Activated CD8-positive, alpha-beta memory T cell treated with anti-CD3 and anti-CD28 coated beads, Interleukin-2, amount 50 U/mL, for 48 hours (primary cell): Measurements from ENCODE around the gene HHAT.

Experiments used
- DNase-seq: peaks from one replicate; pipeline ENCODE4 v3.0.0-alpha.2; 2020

Gene HHAT

DNA sequence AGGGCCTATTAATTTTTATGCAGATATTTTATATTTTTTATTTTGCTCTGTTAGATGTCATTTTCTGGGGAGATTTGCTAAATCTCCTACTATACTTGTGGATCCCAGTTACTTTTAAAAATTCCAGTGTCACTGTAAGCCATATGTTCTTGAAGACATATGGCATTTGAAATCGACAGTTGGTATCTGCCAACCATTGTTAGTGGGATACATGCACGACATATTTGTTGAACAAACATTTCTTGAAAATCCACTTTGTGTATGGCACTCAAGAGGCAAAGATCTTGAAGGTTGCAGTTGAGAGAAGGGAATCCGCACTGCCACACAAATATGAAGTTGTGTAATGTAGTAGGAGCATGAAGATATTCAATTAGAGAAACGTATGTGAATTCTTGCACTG lies 287.7 kb downstream of the HHAT start:
- no peak for DNase-seq

DNA sequence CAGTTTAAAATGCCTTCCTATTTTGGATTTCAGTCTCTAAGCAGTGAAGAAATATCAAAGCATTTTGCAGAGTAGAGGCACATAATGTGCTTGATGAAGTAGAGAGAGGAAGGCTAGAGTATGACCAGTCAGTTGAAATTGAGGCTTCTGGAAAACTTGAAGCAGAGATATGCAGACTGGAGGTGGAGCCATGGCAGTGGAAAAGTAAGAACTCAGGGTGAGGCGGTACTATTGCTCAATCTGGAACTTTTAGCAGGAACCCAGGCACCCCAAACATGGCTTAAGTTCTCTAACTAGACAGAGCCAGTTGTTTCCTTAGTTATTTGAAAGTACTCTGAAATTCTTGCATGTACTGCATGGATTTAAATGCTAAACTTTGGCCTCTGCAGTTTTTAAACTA lies 288.6 kb downstream of the HHAT start:
- DNase-seq: no peak

DNA sequence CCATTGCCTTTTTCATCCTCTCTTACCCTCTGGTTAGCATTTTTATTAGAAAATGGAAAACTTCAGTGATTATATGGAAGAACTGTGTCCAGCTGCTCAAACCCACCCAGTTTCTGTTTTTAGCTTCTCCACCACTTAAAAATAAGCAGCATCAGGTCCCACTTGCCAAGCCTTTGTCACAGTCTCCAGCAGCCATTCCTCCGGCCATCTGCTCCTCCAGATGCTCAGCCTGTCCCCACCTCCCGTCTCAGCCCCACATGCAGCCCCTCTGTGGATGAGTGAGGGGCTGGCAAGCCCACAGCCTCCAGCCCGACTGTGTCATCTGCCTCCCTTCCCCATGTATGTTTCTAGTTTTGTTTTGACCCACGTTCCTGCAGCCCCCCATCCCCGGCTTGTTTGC lies 289.7 kb downstream of the HHAT start:
- DNase-seq: no peak

DNA sequence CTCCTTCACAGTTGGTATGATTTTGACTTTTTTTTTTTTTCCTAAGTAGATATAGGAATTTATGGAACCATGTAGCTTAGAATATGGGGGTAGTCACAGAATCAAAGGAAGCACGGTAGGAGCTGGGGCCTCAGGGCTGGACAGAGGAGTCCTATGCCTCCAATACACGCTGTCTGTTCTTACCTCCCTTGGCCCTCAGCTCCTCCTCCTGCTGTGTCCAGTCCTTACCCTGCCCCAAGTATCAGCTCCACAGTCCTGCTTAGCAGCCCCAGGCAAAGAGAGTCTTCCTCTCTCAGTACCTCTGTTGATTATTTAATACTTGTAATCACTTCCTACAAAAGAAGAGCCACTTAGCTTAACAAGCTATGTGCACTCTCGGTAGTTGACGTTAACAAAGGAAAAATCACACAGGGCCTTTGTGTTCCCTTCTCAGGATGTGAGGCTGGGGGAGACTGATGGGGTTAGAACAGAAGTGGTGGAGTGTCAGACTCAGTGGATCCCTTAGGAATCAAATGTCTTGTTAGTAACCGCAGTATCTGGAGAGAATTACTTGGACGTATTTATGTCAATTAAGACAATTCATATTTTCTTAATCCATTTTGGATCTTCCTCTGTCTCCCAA lies 292.3 kb downstream of the HHAT start:
- no peak for DNase-seq

DNA sequence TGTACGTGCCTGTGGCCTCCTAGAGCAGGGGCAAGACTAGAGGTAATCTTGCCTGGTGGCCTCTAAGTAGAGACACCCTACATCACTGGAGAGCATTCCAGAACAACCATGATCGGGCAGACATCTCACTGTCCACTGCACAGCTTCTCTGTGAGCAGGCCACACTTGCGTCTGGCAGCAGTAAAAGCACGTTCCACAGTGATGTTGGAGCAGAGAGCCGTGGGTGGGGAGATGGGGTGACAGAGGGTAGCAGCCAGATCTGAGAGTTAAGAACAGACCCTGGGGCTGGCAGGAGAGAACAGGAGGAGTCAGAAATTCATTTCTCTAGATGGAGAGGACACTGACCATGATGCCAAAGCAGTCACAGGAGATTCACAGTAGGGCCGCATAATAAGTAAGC lies 293.0 kb downstream of the HHAT start:
- DNase-seq: no peak

DNA sequence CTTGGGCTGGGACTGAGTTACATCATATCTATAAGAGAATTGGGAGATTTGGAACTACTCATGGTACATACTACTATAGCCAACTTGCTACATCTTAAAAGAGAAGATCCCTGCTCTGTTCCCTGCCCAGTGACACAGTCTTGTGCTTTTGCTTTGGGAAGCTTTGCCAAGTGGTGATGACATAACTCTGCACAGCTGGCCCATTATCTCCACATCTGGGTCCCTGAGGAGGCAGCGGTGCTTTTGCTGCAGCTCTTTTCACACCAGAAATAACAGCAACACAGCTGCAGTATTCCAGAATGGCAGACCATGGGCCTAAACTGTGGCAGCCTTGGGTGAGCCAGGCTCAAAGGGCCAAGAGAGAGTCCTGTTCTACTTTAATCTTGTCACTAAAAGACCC lies 296.0 kb downstream of the HHAT start:
- no peak for DNase-seq

DNA sequence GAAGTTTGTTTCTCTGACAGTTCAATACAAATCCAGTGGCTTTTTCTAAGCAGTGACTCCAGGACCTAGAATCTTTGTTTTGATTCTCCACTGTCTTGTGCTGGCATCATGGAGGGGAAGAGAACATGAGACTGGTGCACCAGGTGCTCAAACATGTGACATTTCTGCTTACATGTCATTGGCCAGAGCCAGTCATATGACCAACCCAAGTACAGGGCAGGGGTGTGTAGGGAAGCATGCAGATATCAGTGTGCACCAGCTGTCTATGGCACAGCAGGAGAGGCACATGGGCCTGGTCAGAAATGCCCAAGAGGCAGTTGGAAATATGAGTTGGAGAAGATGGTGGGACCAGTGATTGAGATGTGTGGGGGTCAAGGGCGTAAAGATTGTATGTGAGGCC lies 297.0 kb downstream of the HHAT start:
- no peak for DNase-seq

DNA sequence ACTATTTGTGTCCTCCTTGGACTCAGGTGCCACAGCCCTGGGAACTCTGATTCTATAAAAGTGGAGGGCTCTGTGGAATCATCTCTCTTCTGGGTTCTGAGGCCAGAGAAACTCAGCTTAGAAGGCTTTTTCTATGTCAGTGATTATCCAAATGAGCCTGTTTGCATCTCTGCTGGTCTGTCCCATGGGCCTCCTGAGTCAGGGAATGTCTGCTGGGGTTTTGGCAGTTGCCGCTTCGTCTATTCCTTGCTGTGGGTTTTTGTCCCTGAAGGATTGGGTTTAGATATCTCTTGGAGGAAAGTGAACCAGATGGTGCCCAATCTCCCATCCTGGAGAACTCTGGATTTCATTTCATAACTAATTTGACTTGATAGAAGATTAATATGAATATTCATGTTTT lies 297.6 kb downstream of the HHAT start:
- no peak for DNase-seq

DNA sequence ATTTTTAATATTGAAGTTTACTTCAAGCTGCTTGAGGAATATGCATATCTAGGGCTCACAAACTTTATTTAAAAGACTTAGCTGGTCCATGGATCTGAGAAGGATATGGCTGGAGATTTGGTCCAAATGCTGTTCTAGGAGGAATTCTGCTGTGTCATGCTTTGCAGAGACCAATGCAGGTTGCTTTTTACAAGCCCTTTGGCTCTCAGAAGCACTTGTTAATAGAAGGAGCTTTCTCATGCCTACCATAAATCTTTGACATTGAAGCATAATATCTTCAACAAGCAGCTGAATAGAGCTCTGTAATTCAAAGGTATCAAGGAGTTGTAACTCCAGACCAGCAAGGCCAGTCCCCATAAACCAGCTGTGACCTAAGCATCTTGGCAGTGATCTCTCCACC lies 299.1 kb downstream of the HHAT start:
- DNase-seq: no peak

DNA sequence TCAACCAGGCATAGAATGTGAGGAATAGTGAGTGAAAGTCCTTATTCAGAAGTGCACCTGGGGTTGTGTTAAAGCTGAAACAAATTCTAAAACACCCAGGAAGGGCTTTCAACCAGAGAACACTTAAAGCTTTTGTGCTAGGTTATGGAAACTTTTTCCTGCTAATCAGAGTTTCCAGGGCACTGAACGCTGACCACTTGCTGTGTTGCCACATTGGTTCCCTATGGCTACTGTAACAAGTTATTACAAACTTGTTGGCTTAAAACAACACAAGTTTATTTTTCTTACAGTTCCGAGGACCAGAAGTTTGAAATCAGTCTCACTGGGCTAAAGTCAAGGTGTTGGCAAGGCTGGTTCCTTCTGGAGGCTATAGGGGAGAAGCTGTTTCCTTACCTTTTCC lies 300.6 kb downstream of the HHAT start:
- no peak for DNase-seq

DNA sequence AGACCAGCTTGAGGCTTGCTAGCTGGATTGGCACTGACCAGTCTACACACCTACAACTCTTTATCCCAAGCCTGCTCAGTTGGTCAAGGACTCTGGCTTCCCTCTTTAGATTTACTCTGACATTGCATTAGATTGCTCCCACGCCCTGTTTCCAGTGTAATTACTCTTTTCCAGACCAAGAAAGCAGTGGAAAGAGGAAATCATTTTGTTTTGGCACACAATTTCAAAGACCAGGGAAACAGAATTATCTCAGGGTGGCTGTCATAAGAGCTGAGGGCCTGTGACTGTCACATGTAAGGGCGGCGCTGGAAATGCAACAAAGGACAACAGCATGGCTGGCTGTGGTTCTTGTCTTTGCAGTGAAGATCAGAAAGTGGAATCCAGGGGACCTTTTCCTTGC lies 302.7 kb downstream of the HHAT start:
- DNase-seq: no peak

DNA sequence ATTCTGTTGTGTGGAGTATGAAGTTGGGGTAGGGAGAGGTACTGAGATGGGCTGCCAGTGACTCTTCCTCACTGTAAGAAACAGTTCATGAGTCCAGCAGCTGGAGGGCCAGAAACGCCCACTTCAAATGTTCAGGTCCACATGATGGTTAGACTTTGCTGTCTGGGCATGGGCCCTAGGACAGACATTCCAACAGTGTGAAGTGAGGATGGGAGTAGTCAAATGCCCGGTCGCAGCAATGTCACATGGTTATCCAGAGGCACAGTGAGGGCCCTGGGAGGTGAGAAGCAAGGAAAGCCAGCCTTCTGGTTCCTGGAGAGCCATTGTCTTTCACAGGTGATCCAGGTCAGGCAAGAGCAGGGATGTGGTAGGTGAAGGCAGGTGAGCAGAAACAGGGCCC lies 304.4 kb downstream of the HHAT start:
- no peak for DNase-seq

DNA sequence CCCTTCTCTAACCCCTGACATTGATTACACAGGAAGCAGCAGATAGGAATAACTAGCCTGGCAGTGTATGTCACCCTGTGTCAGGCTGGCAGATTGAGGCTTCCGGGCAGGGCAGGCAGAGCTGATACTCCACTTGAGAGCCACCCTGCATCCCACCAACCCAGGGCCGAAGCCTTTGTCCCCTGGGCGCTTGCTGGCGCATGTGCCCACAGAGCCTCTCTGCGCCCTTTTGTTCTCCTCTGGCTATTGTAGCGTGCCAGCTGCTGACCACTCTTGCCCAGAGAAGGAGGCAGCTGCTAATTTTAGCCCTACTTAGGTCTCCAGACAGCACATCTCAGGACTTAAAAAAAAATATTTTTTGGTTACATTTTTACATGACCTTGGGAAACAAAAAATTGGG lies 304.9 kb downstream of the HHAT start:
- no peak for DNase-seq

DNA sequence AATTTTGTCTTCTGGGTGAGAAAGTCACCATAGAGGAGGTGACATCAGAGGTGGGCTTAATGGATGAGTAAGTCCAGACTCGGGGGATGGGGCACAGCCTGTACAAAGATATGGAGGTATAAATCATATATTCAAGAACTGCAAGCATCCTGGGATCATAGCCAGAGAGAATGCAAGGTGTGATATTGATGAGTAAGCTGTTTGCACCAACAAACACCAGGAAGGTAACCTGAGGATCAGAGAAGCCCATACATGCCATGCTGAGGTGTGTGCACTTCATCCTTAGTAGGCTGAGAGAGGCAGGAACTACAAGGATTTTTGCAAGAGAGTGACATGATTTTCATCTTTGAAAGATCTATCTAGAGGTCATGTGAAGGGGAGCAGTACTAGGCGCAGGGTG lies 306.4 kb downstream of the HHAT start:
- DNase-seq: no peak

DNA sequence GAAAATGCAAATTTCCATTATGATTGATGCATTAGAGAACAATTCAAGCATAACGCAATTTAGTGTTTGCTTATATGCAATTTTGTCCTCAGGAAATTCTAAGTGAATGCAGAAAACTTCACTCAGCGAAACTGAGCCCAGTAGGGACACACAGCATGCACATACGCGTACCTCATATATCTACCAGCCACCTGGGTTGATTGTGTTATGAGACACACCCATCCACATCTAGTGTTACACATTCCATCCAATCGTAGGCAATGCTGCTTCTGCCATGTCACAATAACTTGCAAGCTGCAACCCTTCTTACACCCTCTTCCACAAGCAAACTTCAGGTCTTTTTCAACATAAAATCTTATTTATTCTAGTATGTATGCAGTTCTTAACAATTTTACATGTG lies 312.9 kb downstream of the HHAT start:
- DNase-seq: no peak

DNA sequence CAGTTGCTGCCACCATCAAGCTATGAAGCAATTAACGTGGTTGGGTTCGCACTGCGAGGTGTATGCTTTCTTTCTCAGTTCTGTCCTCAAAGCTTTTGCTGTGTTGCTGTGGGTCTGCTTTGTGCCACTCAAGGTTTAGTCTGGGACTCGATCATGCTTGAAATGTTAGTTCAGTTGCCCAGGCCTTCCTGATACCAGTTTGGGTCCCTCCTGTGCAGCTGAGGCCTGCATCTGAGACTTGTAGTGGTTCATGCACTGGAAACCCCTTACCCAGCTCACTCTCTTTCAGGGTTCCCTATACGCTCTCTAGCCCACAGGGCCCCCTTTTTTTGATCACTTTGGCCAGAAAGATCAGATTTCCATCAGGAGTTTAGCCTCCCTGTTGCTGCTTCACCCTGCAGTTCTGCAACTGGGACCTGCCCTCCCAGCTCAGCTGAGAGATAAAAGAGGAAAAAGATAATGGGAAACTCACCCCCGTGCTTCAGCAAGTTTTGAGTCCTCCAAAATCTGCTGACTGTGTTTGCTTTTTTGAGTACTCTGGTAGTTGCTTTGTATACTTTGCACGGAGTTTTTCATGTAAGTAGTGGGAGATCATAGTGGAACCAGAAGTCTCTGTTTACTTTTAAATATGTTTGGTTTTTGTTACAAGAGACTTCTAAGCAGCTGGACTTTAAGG lies 317.0 kb downstream of the HHAT start:
- DNase-seq: no peak

DNA sequence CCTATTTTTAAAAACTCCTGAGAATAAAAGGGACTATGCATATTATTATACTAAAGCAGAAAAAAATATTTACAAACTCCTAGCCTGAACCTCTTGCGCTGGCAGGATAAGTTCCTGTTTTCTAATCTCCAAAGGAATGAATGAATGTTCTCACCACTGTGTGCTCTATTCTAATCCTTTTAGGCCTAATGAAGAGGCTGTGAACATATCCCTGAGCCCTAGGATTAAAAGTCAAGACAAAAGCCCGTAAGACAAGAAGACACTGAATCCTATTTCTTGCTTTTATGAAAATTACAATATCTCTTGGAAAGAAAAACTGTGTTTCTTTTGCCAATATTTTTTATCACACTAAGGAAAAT lies 317.5 kb downstream of the HHAT start:
- DNase-seq: no peak

DNA sequence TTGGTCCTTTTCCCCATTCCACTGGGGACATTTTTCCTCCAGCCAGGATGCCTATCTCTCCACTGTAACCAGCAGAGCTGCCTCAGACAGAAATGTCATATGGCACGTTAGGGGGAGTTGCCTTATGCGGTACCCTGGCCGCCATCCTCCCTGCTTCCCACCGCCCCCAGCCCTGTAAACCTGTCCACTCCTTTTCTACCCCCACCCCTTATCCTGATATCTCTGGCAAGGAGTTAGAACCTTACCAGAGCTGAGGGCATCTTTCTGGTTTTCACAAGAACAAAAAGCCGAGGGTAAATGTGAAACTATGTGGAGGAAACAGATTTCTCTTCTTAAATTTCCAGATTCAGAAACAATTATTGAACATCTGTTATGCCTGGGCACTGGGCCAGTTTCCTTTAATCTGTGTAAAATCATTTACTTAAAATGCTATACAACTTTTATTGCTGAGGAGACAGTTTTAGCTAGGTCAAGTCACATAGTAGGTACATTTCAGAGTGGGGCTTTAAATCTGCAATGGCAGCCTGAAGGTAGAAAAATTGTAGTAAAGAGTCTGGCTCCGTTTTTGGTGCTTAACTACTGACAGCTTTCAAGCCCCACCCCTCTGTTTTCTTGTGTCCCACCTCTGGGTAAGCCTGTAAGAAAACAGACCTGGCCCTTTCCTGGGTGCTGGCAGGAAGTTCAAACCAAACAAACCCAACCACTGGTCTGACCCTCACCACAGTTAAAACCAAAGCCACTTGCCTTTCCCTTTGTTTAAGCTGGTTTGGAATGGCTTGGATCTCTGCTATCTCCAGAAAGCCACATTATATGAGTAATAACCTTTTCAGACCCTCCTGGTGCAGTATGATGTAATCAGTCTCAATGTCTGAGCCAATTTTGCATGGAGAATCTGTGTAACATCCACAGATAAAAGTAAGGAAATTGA lies 319.0 kb downstream of the HHAT start:
- no peak for DNase-seq

DNA sequence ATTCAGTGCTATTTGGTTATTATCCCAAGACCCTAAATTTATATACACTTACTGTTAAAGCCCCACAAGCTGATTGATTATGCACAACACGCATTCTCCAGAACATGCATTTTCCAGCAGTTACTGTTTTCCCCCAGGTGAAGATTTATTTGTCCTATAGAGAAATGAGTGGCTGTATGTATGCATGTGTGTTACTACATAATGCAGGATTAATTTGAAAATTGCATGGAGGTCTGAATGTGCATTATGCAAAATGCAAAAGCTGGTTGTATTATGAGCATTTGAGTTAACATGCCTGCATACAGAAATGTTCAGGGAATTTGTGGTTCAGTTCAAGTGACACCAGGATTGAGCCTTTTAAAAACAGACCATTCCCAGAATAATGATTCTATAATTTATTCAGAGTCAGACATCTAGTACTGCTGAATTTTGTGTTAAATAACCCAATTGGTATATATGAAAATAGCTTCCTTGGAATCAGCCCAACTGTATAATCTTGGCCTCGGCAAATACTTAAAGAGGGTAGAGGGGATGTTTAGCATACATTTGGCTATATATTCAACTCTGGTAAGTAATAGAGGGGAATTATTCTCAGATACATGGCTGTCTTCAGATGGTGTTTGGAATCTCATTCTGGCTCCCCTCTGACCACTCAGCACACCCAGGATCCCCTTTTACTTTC lies 320.0 kb downstream of the HHAT start:
- DNase-seq: no peak

DNA sequence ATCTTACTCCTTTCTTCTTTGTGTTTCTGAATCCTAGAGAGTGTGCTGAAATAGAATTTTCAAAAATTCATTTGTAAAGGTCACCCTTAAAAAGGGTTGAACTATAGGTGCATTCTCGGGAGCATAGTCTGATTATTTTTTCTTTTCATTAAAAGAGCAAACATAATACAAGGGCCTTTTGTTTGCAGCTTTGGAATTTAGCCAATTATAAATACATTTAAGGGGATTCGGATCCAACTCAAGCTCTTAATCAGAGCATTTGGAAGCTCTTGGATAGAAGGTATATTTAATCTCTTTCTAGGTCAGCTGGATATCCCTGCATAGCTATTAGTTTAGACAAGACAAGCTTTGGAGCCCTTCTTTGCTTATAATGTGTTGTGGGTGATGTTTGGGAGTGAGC lies 321.7 kb downstream of the HHAT start:
- no peak for DNase-seq

DNA sequence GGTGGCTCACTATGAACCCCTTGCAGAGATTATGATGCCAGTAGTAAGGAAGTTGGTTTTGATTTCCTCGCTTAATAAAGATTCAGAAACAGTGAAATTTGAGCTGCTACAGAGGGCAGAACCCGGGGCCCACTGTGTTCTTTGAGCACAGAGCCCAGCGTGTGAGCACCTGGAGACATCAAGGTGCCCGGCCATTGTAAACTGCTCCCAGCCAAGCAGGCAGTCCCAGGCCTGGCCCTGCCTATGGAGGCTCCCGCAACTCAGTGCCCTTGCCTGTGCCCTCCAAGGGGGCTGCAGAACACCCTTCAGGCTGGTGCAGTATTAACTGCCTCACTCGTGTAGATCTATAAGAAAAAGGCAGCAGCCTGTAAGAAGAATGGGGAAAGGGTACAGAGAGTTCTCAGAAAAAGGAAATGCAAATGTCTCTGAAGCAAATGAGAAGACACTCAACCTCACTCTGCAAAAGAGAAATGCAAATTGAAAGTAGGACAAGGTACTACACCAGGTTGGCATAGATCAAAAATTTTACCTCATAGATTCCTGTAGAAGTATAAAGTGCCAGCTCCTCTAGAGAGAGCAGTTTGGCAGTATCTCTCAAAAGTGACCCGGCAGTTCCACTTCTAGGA lies 323.7 kb downstream of the HHAT start:
- no peak for DNase-seq

DNA sequence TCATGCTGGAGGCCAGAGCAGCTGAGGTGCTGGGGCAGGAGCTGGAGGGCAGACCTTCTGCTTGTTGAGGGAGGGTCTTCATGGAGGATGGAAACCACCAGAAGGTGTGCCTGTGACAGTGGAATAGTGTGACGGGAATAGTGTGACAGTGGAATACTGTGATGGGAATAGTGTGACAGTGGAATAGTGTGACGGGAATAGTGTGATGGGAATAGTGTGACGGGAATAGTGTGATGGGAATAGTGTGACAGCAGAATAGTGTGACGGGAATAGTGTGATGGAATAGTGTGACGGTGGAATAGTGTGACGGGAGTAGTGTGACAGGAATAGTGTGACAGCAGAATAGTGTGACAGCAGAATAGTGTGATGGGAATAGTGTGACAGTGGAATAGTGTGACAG lies 325.1 kb downstream of the HHAT start:
- DNase-seq: no peak
